Measurements from ENCODE around the gene FOXS1. TPM values are rescaled to one million over a fixed set of nuclear protein-coding genes. Genes with fewer than 3 reads are reported as not detected.

Gene FOXS1
- total and polyA plus RNA-seq, 8 donors, result 0.16 to 1.7 (median 0.85) TPM; not detected in 2

- Histone ChIP-seq H3K27ac (no peak overlapping the region), H3K4me1 (no peaks in the 10 kb centered on the region), H3K36me3 (no peaks in the 10 kb centered on the region), H3K9me3 (no peaks in the 10 kb centered on the region), H3K4me3 (no peak overlapping the region), H3K27me3 (no peaks in the 10 kb centered on the region)
- ATAC-seq, result no peak
- DNase-seq, result peak in 1 of 6 donors; percentile 55
- TF ChIP-seq CTCF (IDR thresholded peaks at IDR 0.05), result no peak
- FAIRE-seq, result no peak
- 85 to 90% methylated on average over 32 of the region's 32 CpGs for WGBS, 2 donors
- intact Hi-C loops (cut with DNase I), result loop anchor here in 1 of 3 donors (5.0 to 10.0 kb wide), 2 partner anchors 104 to 176 kb away; partner anchors contain the start of gene PDRG1
These were observed 2.9 kb upstream of the FOXS1 start for GRCh38 chr20:31848088-31848999.

GRCh38 chr20:31846793-31847138 lies 1.4 kb upstream of the FOXS1 start:
- Histone ChIP-seq H3K4me3 (no peak overlapping the region), H3K27ac (no peak overlapping the region), H3K9me3 (no peaks in the 10 kb centered on the region), H3K27me3 (no peaks in the 10 kb centered on the region), H3K36me3 (no peaks in the 10 kb centered on the region), H3K4me1 (no peaks in the 10 kb centered on the region)
- DNase-seq, result peak in 1 of 6 donors; percentile 13
- 42 to 47% methylated on average over 3 of the region's 3 CpGs for WGBS, 2 donors
- intact Hi-C loops (cut with DNase I), result loop anchor here in 1 of 3 donors (5.0 to 10.0 kb wide), 2 partner anchors 106 to 178 kb away; partner anchors contain the start of gene PDRG1
- no peak for TF ChIP-seq CTCF (IDR thresholded peaks at IDR 0.05)
- FAIRE-seq, result no peak
- ATAC-seq, result no peak

GRCh38 chr20:31844737-31845299 lies 586 bp downstream of the FOXS1 start:
- no peak for TF ChIP-seq CTCF (IDR thresholded peaks at IDR 0.05)
- no peak overlapping the region for H3K27ac ChIP-seq
- ATAC-seq (no peak), FAIRE-seq (no peak), DNase-seq (peak in 1 of 6 donors; percentile 56)
- 79 to 81% methylated on average over 28 of the region's 28 CpGs for WGBS, 2 donors
- intact Hi-C loops (cut with DNase I), result loop anchor here in 1 of 3 donors (5.0 to 10.0 kb wide), 2 partner anchors 107 to 180 kb away; partner anchors contain the start of gene PDRG1
- H3K27me3 ChIP-seq, result no peaks in the 10 kb centered on the region
- H3K4me3 ChIP-seq, result no peak overlapping the region
- H3K36me3 ChIP-seq, result no peaks in the 10 kb centered on the region
- no peaks in the 10 kb centered on the region for H3K4me1 ChIP-seq
- H3K9me3 ChIP-seq, result no peaks in the 10 kb centered on the region

- Histone ChIP-seq H3K4me1 (no peaks in the 10 kb centered on the region), H3K27ac (no peak overlapping the region), H3K27me3 (no peaks in the 10 kb centered on the region), H3K36me3 (no peaks in the 10 kb centered on the region), H3K9me3 (no peaks in the 10 kb centered on the region), H3K4me3 (no peak overlapping the region)
- WGBS, 2 donors, result 64 to 71% methylated on average over 5 of the region's 5 CpGs
- intact Hi-C loops (cut with DNase I), result loop anchor here in 1 of 3 donors (10.0 kb wide), 1 partner anchor 181 kb away; no protein-coding TSS in a partner anchor
- ATAC-seq, result no peak
- TF ChIP-seq CTCF (IDR thresholded peaks at IDR 0.05), result no peak
- no peak for FAIRE-seq
- DNase-seq, result no peak
These were observed 1.5 kb downstream of the FOXS1 start for GRCh38 chr20:31843881-31844280.
